IMR-90 (cell line): ENCODE data around the gene FAM168B. TPM values are rescaled to one million over a fixed set of nuclear protein-coding genes. Genes with fewer than 3 reads are reported as not detected.
A peak's percentile ranks its signal among the peaks of the same experiment; 100 is the strongest.

Source experiments
- ATAC-seq: fragments of 200-7000 bp; cut with Tn5 transposase; 2 replicates; pipeline ENCODE4 v1.9.1; 2020; ENCODE audit warnings: low read depth, mild to moderate bottlenecking, moderate library complexity
- BruUV-seq: library from RNA; stranded (reverse); fragments of 400-500 nt; replicated peaks from 2 replicates; lab custom pipeline; 2021; lab: Mats Ljungman, UMichigan
- CTCF ChIA-PET: fragments of 300-600 bp; formaldehyde crosslinking; extraction: SDS; loops from one replicate; lab custom pipeline; 2021; ENCODE audit warnings: antibody characterized with exemption; lab: Yijun Ruan, JAX
- POLR2A ChIA-PET: fragments of 300-600 bp; sonication (Branson Sonifier 250); formaldehyde crosslinking; loops from one replicate; lab custom pipeline; 2022; ENCODE audit warnings: antibody characterized with exemption; ENCODE audit not compliant: unreplicated experiment; lab: Charles Lee
- DNase-seq: peaks from one replicate; pipeline ENCODE4 v3.0.0; 2013
- H2AFZ ChIP-seq: replicated peaks from 2 replicates; pipeline ENCODE3; 2013; ENCODE audit warnings: low read length, mild to moderate bottlenecking; ENCODE audit not compliant: poor library complexity
- H2AK5ac ChIP-seq: 2 replicates; pipeline ENCODE4 v1.6.1; 2013; ENCODE audit warnings: low read depth, low read length, inconsistent platforms
- H2AK9ac ChIP-seq: replicated peaks from 2 replicates; pipeline ENCODE3; 2013; ENCODE audit warnings: mild to moderate bottlenecking, low read depth, low read length, moderate library complexity; ENCODE audit not compliant: poor library complexity
- H2BK120ac ChIP-seq: 2 replicates; pipeline ENCODE4 v1.6.1; 2013; ENCODE audit warnings: low read depth, low read length, inconsistent platforms
- H2BK15ac ChIP-seq: 3 replicates; pipeline ENCODE4 v1.6.1; 2013; ENCODE audit warnings: low read depth, low read length, inconsistent platforms
- H2BK20ac ChIP-seq: 2 replicates; pipeline ENCODE4 v1.6.1; 2013; ENCODE audit warnings: low read depth, mild to moderate bottlenecking, inconsistent platforms, low read length, moderate library complexity
- H2BK5ac ChIP-seq: 2 replicates; pipeline ENCODE4 v1.6.1; 2013; ENCODE audit warnings: mild to moderate bottlenecking, low read depth, low read length, inconsistent platforms; ENCODE audit not compliant: poor library complexity, severe bottlenecking
- H3K14ac ChIP-seq: replicated peaks from 2 replicates; pipeline ENCODE4 v1.6.1; 2013; ENCODE audit warnings: low read depth, low read length, inconsistent platforms
- H3K18ac ChIP-seq: 2 replicates; pipeline ENCODE4 v1.6.1; 2013; ENCODE audit warnings: low read depth, low read length, control low read depth
- H3K23ac ChIP-seq: 2 replicates; pipeline ENCODE4 v1.6.1; 2013; ENCODE audit warnings: low read depth, low read length, inconsistent platforms
- H3K27ac ChIP-seq: 2 replicates; pipeline ENCODE4 v1.5.1; 2013; ENCODE audit warnings: mild to moderate bottlenecking, control low read depth, low read length; ENCODE audit not compliant: insufficient read depth
- H3K27me3 ChIP-seq: 2 replicates; pipeline ENCODE4 v1.6.1; 2013; ENCODE audit warnings: low read length; ENCODE audit not compliant: control insufficient read depth, insufficient read depth
- H3K36me3 ChIP-seq: 2 replicates; pipeline ENCODE4 v1.6.1; 2013; ENCODE audit warnings: low read length, mixed read lengths; ENCODE audit not compliant: control insufficient read depth, insufficient read depth
- H3K4ac ChIP-seq: 2 replicates; pipeline ENCODE4 v1.6.1; 2013; ENCODE audit warnings: low read depth, low read length, inconsistent platforms
- H3K4me1 ChIP-seq: 2 replicates; pipeline ENCODE4 v1.6.1; 2013; ENCODE audit warnings: low read length, mixed read lengths; ENCODE audit not compliant: control insufficient read depth, insufficient read depth
- H3K4me2 ChIP-seq: 2 replicates; pipeline ENCODE4 v1.6.1; 2013; ENCODE audit warnings: low read depth, mild to moderate bottlenecking, control low read depth, low read length, moderate library complexity
- H3K4me3 ChIP-seq: 2 replicates; pipeline ENCODE4 v1.5.1; 2013; ENCODE audit warnings: low read depth, mild to moderate bottlenecking, control low read depth, low read length, moderate library complexity; ENCODE audit not compliant: insufficient read depth
- H3K56ac ChIP-seq: 2 replicates; pipeline ENCODE4 v1.6.1; 2013; ENCODE audit warnings: low read length, inconsistent platforms; ENCODE audit not compliant: insufficient read depth; ENCODE audit errors: extremely low read depth
- H3K79me1 ChIP-seq, 2 experiments: 2 replicates each; pipeline ENCODE4 v1.6.1; 2013; ENCODE audit warnings: low read length in 2 of 2, inconsistent platforms in 1 of 2, low read depth in 1 of 2
- H3K9ac ChIP-seq: 2 replicates; pipeline ENCODE4 v1.6.1; 2013; ENCODE audit warnings: low read depth, low read length, control low read depth
- H3K9me1 ChIP-seq: 2 replicates; pipeline ENCODE4 v1.6.1; 2013; ENCODE audit warnings: low read length, inconsistent platforms; ENCODE audit not compliant: insufficient read depth
- H3K9me3 ChIP-seq: 2 replicates; pipeline ENCODE4 v1.6.1; 2013; ENCODE audit warnings: low read length; ENCODE audit not compliant: control insufficient read depth, insufficient read depth
- H4K20me1 ChIP-seq: 2 replicates; pipeline ENCODE4 v1.6.1; 2013; ENCODE audit warnings: low read length, inconsistent platforms; ENCODE audit not compliant: insufficient read depth
- H4K5ac ChIP-seq: 2 replicates; pipeline ENCODE4 v1.6.1; 2013; ENCODE audit warnings: mild to moderate bottlenecking, low read depth, low read length, control low read depth
- H4K8ac ChIP-seq, 2 experiments: 2 replicates each; pipeline ENCODE4 v1.6.1; 2013; ENCODE audit warnings: low read depth in 2 of 2, low read length in 2 of 2, control low read depth in 1 of 2, inconsistent platforms in 1 of 2
- H4K91ac ChIP-seq: 2 replicates; pipeline ENCODE4 v1.6.1; 2013; ENCODE audit warnings: low read depth, low read length, inconsistent platforms; ENCODE audit not compliant: insufficient read depth
- CEBPB ChIP-seq: IDR thresholded peaks from 2 replicates; pipeline ENCODE4 v1.6.1; 2012; ENCODE audit warnings: low read depth, low read length, improper control_type of control experiment
- MAFK ChIP-seq: IDR thresholded peaks from 2 replicates; pipeline ENCODE4 v1.6.1; 2012; ENCODE audit warnings: low read depth, low read length, improper control_type of control experiment
- RAD21 ChIP-seq: IDR thresholded peaks from 2 replicates; pipeline ENCODE4 v1.6.1; 2012; ENCODE audit warnings: low read length, improper control_type of control experiment
- RCOR1 ChIP-seq: IDR thresholded peaks from 2 replicates; pipeline ENCODE4 v1.6.1; 2012; ENCODE audit warnings: mild to moderate bottlenecking, low read length, improper control_type of control experiment; ENCODE audit not compliant: insufficient replicate concordance
- WGBS, 2 experiments: methylation state at CpG; one replicate each; pipeline versions ENCODE4 v1.1.5 to v1.1.7; 2013; ENCODE audit warnings: missing lambda C conversion rate in 2 of 2; ENCODE audit not compliant: insufficient read length in 1 of 2; ENCODE audit errors: extremely low coverage in 2 of 2; 5-methylcytosine and 5-hydroxymethylcytosine counted together
- dilution Hi-C: fragments of 300-500 bp; cut with HindIII; formaldehyde crosslinking; loops from one replicate; pipeline ENCODE4 v1.14.3; 2018; ENCODE audit warnings: low sequenced_read_pairs; ENCODE audit not compliant: unreplicated experiment
- in situ Hi-C: fragments of 300-500 bp; cut with MboI; formaldehyde crosslinking; loops from 3 replicates; pipeline ENCODE4 v1.14.3; 2019; ENCODE audit warnings: low sequenced_read_pairs, inconsistent platforms, mixed read lengths
- intact Hi-C: fragments of 100-400 bp; cut with micrococcal nuclease; formaldehyde crosslinking; loops from 2 replicates; pipeline ENCODE4 v1.10.0; 2022
- polyA plus RNA-seq, 3 experiments: library from polyadenylated mRNA; depleted of rRNA; stranded (reverse); fragments of >200 nt; gene quantifications; 2 replicates each; pipeline ENCODE4 v1.2.3, GENCODE V29; 2012; ENCODE audit warnings: low replicate concordance in 1 of 3
- total RNA-seq: library from RNA; depleted of rRNA; stranded (reverse); fragments of >200 nt; gene quantifications from 2 replicates; pipeline ENCODE4 v1.2.3, GENCODE V29; 2012

Gene FAM168B
- total and polyA plus RNA-seq, 2 of the 4 experiments (the other 2 are of a cell fraction) = 76.4 to 106 TPM

GRCh38 chr2:131039535-131039907 is 53.7 kb downstream of the FAM168B start:
- ATAC-seq = no peak
- no peak overlapping the region for H2BK15ac ChIP-seq
- H3K9ac ChIP-seq = no peak overlapping the region

More at GRCh38 chr2:131039535-131039907, 53.7 kb downstream of the FAM168B start:
- in situ Hi-C loops (no loop called here), intact Hi-C loops (no loop called here), dilution Hi-C loops (no loop called here)
- H3K23ac ChIP-seq = no peak overlapping the region
- no peak for DNase-seq
- WGBS, 2 experiments = 87% methylated on average over 4 of the region's 23 CpGs; no CpG with 5 or more reads in 1 of the 2 experiments
- H3K36me3 ChIP-seq = no peaks in the 10 kb centered on the region; the same call in none of the 2 replicates
- peaks cover 24% of the 10 kb centered on the region; the same call in 1 of the 2 replicates for H3K27me3 ChIP-seq
- no peak overlapping the region for H3K27ac ChIP-seq
- no peak for TF ChIP-seq RCOR1
- no peak for TF ChIP-seq RAD21
- TF ChIP-seq CEBPB = no peak
- TF ChIP-seq MAFK = no peak
- no peak overlapping the region for H3K4me2 ChIP-seq
- no peak overlapping the region for H2BK5ac ChIP-seq
- H3K4me1 ChIP-seq = no peaks in the 10 kb centered on the region
- no peak overlapping the region for H3K14ac ChIP-seq
- CTCF ChIA-PET = no interaction called here
- no peaks in the 10 kb centered on the region for H3K9me3 ChIP-seq
- H2BK20ac ChIP-seq = no peak overlapping the region
- H2BK120ac ChIP-seq = no peak overlapping the region
- H3K18ac ChIP-seq = no peak overlapping the region
- no peak overlapping the region for H3K56ac ChIP-seq
- BruUV-seq = no TSS peak
- no peak overlapping the region for H4K8ac ChIP-seq
- H4K5ac ChIP-seq = no peak overlapping the region
- POLR2A ChIA-PET = no interaction called here
- peak overlapping the region; percentile 63 for H2AFZ ChIP-seq
- H3K9me1 ChIP-seq = no peaks in the 10 kb centered on the region
- H3K4me3 ChIP-seq = no peak overlapping the region
- no peaks in the 10 kb centered on the region for H3K79me1 ChIP-seq
- no peak overlapping the region for H2AK9ac ChIP-seq
- no peak overlapping the region for H3K4ac ChIP-seq
- no peaks in the 10 kb centered on the region; the same call in 1 of the 2 replicates for H4K20me1 ChIP-seq
- H4K91ac ChIP-seq = no peak overlapping the region
- no peak overlapping the region for H2AK5ac ChIP-seq
